T-cell (primary cell): ENCODE results near the gene CEP112. TPM values are rescaled to one million over a fixed set of nuclear protein-coding genes. Genes with fewer than 3 reads are reported as not detected.

ENCODE experiments used
- ATAC-seq, 4 experiments: fragments of 200-7000 bp in 3 of 4; fragments of 150-1000 bp in 1 of 4; cut with Tn5 transposase; replicated peaks in 1 of 4; 1 replicate in 3 of 4; 2 replicates in 1 of 4; pipeline ENCODE4 v1.10.0; 2021; ENCODE audit warnings: moderate library complexity in 3 of 4, mild to moderate bottlenecking in 2 of 4, moderate number of reproducible peaks in 1 of 4
- CTCF ChIA-PET, 2 donors: fragments of 300-600 bp; sonication (Branson Sonifier 250); formaldehyde crosslinking; loops; one replicate each; lab custom pipeline; 2022; ENCODE audit warnings: antibody characterized with exemption in 2 of 2; lab: Charles Lee
- POLR2A ChIA-PET, 2 donors: fragments of 300-600 bp; sonication (Branson Sonifier 250); formaldehyde crosslinking; loops; one replicate each; lab custom pipeline; 2022; ENCODE audit warnings: antibody characterized with exemption in 2 of 2; lab: Charles Lee
- DNase-seq, 35 experiments: peaks; one replicate each; pipeline versions ENCODE4 v3.0.0 to v3.0.0-alpha.2; 2013 to 2023
- H3K27ac ChIP-seq: one replicate; pipeline ENCODE4 v1.5.1; 2013; ENCODE audit warnings: low read length
- H3K27me3 ChIP-seq, 2 experiments: replicated peaks in 1 of 2; 1 replicate in 1 of 2; 2 replicates in 1 of 2; pipeline versions ENCODE4 v1.6.1 to v1.7.0; 2013; ENCODE audit warnings: low read length in 1 of 2, mixed read lengths in 1 of 2; ENCODE audit not compliant: control insufficient read depth in 2 of 2, insufficient read depth in 2 of 2; ENCODE audit errors: extremely low read depth in 1 of 2
- H3K36me3 ChIP-seq, 2 donors: 1 replicate in 1 of 2; 2 replicates in 1 of 2; pipeline versions ENCODE4 v1.6.1 to v1.7.0; 2013; ENCODE audit warnings: low read length in 1 of 2; ENCODE audit not compliant: control insufficient read depth in 2 of 2, insufficient read depth in 1 of 2; ENCODE audit errors: extremely low read depth in 1 of 2
- H3K4me1 ChIP-seq, 2 experiments: 1 replicate in 1 of 2; 2 replicates in 1 of 2; pipeline versions ENCODE4 v1.6.1 to v1.7.0; 2013; ENCODE audit warnings: low read length in 2 of 2, mixed read lengths in 1 of 2; ENCODE audit not compliant: insufficient read depth in 2 of 2, control insufficient read depth in 1 of 2; ENCODE audit errors: extremely low read depth in 1 of 2
- H3K4me3 ChIP-seq, 2 donors: 1 replicate in 1 of 2; 2 replicates in 1 of 2; pipeline versions ENCODE4 v1.5.1 to v1.7.0; 2013; ENCODE audit warnings: mild to moderate bottlenecking in 2 of 2, low read length in 1 of 2, moderate library complexity in 1 of 2; ENCODE audit not compliant: control insufficient read depth in 1 of 2; ENCODE audit errors: extremely low read depth in 1 of 2
- H3K9me3 ChIP-seq: 2 replicates; pipeline ENCODE4 v1.7.0; 2013
- H3K27ac Mint-ChIP-seq, 2 donors: one replicate each; pipeline ENCODE4 v1.8.0; 2020 to 2021; ENCODE audit warnings: mild to moderate bottlenecking in 2 of 2, mixed read lengths in 2 of 2
- H3K27me3 Mint-ChIP-seq, 2 donors: one replicate each; pipeline ENCODE4 v1.8.0; 2021 to 2022; ENCODE audit warnings: mixed read lengths in 2 of 2
- H3K36me3 Mint-ChIP-seq: one replicate; pipeline ENCODE4 v1.8.0; 2021; ENCODE audit warnings: mixed read lengths
- H3K4me1 Mint-ChIP-seq, 3 donors: one replicate each; pipeline ENCODE4 v1.8.0; 2020 to 2022; ENCODE audit warnings: mixed read lengths in 3 of 3, mild to moderate bottlenecking in 1 of 3
- H3K4me3 Mint-ChIP-seq, 3 donors: one replicate each; pipeline ENCODE4 v1.8.0; 2020 to 2022; ENCODE audit warnings: mild to moderate bottlenecking in 3 of 3, mixed read lengths in 3 of 3, moderate library complexity in 3 of 3
- H3K9me3 Mint-ChIP-seq, 3 donors: one replicate each; pipeline ENCODE4 v1.8.0; 2020 to 2022; ENCODE audit warnings: mixed read lengths in 3 of 3
- WGBS: methylation state at CpG from one replicate; pipeline ENCODE4 v1.1.5; 2013; ENCODE audit warnings: missing lambda C conversion rate; ENCODE audit not compliant: insufficient coverage; 5-methylcytosine and 5-hydroxymethylcytosine counted together
- total RNA-seq, 35 experiments: library from RNA in 6 of 35; stranded (reverse) in 6 of 35; fragments of 120-200 nt in 1 of 35; gene quantifications; one replicate each; pipeline versions ENCODE4 v1.2.1 to v1.2.4 and lab custom pipeline; 2013 to 2026

The CEP112 gene
- total RNA-seq, 5 donors from 2014 or later (not counting 1 experiment from before 2014, with no cell fraction given), result 2.4 to 4.9 (median 4.5) TPM

GRCh38 chr17:66149562-66149961 is 42.4 kb downstream of the CEP112 start:
- ChIA-PET CTCF (interaction anchor here in 1 of 2 donors (0.6 kb wide), 1 partner anchor 52 kb away, joined by 4 read pairs; no protein-coding TSS in a partner anchor), POLR2A (interaction anchor here (0.6 to 0.7 kb wide), 3 partner anchors 15 to 155 kb away, joined by 3 to 8 read pairs (median 8); no protein-coding TSS in a partner anchor)
- no peaks in the 10 kb centered on the region for H3K9me3 Mint-ChIP-seq
- H3K9me3 ChIP-seq, result no peaks in the 10 kb centered on the region
- no peaks in the 10 kb centered on the region for H3K4me1 ChIP-seq
- no peak for ATAC-seq
- no peak overlapping the region for H3K27ac ChIP-seq
- no peaks in the 10 kb centered on the region for H3K27me3 ChIP-seq
- peaks cover 4 to 11% (median 7%) of the 10 kb centered on the region in 3 donors for H3K4me1 Mint-ChIP-seq
- no peak for DNase-seq
- H3K4me3 Mint-ChIP-seq, result no peak overlapping the region
- no peaks in the 10 kb centered on the region for H3K36me3 Mint-ChIP-seq
- no peak overlapping the region for H3K27ac Mint-ChIP-seq
- H3K36me3 ChIP-seq, result no peaks in the 10 kb centered on the region
- no peak overlapping the region for H3K4me3 ChIP-seq
- peaks cover 0 to 5% of the 10 kb centered on the region in 2 donors for H3K27me3 Mint-ChIP-seq

- ChIA-PET POLR2A (no interaction called here), CTCF (no interaction called here)
Measured at GRCh38 chr17:66146394-66146793, 45.5 kb downstream of the CEP112 start.

GRCh38 chr17:66143657-66144282 is 48.2 kb downstream of the CEP112 start:
- H3K4me3 ChIP-seq, result no peak overlapping the region
- H3K27ac ChIP-seq, result no peak overlapping the region
- Mint-ChIP-seq H3K27ac (no peak overlapping the region), H3K27me3 (no peaks in the 10 kb centered on the region), H3K4me1 (peaks cover 0 to 3% (median 0%) of the 10 kb centered on the region in 3 donors), H3K4me3 (no peak overlapping the region), H3K36me3 (no peaks in the 10 kb centered on the region), H3K9me3 (no peaks in the 10 kb centered on the region)
- no peaks in the 10 kb centered on the region for H3K36me3 ChIP-seq
- H3K4me1 ChIP-seq, result no peaks in the 10 kb centered on the region
- H3K9me3 ChIP-seq, result no peaks in the 10 kb centered on the region
- ChIA-PET CTCF (no interaction called here), POLR2A (no interaction called here)
- no CpG with 5 or more reads among the region's 2 CpGs for WGBS
- H3K27me3 ChIP-seq, result no peaks in the 10 kb centered on the region
- no peak for DNase-seq
- ATAC-seq, result no peak

More at GRCh38 chr17:66146394-66146793, 45.5 kb downstream of the CEP112 start:
- WGBS, result no CpG with 5 or more reads among the region's 4 CpGs
- no peaks in the 10 kb centered on the region for H3K27me3 Mint-ChIP-seq
- no peaks in the 10 kb centered on the region for H3K36me3 ChIP-seq
- no peaks in the 10 kb centered on the region for H3K36me3 Mint-ChIP-seq
- H3K27ac ChIP-seq, result no peak overlapping the region
- no peak for DNase-seq
- no peaks in the 10 kb centered on the region for H3K9me3 ChIP-seq
- H3K27ac Mint-ChIP-seq, result no peak overlapping the region
- no peak overlapping the region for H3K4me3 Mint-ChIP-seq
- H3K27me3 ChIP-seq, result no peaks in the 10 kb centered on the region
- H3K9me3 Mint-ChIP-seq, result no peaks in the 10 kb centered on the region
- ATAC-seq, result no peak
- H3K4me1 Mint-ChIP-seq, result peaks cover 4 to 9% (median 7%) of the 10 kb centered on the region in 3 donors
- no peaks in the 10 kb centered on the region for H3K4me1 ChIP-seq
- H3K4me3 ChIP-seq, result no peak overlapping the region

- WGBS, result no CpG with 5 or more reads among the region's 7 CpGs
- Histone ChIP-seq H3K27me3 (no peaks in the 10 kb centered on the region), H3K36me3 (no peaks in the 10 kb centered on the region), H3K9me3 (no peaks in the 10 kb centered on the region), H3K27ac (no peak overlapping the region), H3K4me3 (no peak overlapping the region), H3K4me1 (no peaks in the 10 kb centered on the region)
- DNase-seq (no peak), ATAC-seq (no peak)
- no peak overlapping the region for H3K4me3 Mint-ChIP-seq
- POLR2A ChIA-PET, result no interaction called here
- H3K4me1 Mint-ChIP-seq, result peaks cover 0 to 11% (median 0%) of the 10 kb centered on the region in 3 donors
- peaks cover under 1% of the 10 kb centered on the region for H3K36me3 Mint-ChIP-seq
- H3K27ac Mint-ChIP-seq, result no peak overlapping the region
- CTCF ChIA-PET, result interaction anchor here in 1 of 2 donors (0.6 kb wide), 1 partner anchor 1839 kb away, joined by 3 read pairs; no protein-coding TSS in a partner anchor
- no peaks in the 10 kb centered on the region for H3K27me3 Mint-ChIP-seq
- peaks cover under 1 to 6% (median 4%) of the 10 kb centered on the region in 3 donors for H3K9me3 Mint-ChIP-seq
Measured at GRCh38 chr17:66142428-66142827, 49.5 kb downstream of the CEP112 start.

- no peaks in the 10 kb centered on the region for H3K27me3 ChIP-seq
- ATAC-seq (no peak), DNase-seq (no peak)
- H3K27ac ChIP-seq, result no peak overlapping the region
- no peak overlapping the region for H3K4me3 ChIP-seq
- ChIA-PET POLR2A (no interaction called here), CTCF (no interaction called here)
- H3K27me3 Mint-ChIP-seq, result no peaks in the 10 kb centered on the region
- H3K9me3 Mint-ChIP-seq, result peaks cover 8 to 16% (median 9%) of the 10 kb centered on the region in 3 donors
- no peaks in the 10 kb centered on the region for H3K9me3 ChIP-seq
- no peak overlapping the region for H3K27ac Mint-ChIP-seq
- peaks cover 0 to 11% (median 0%) of the 10 kb centered on the region in 3 donors for H3K4me1 Mint-ChIP-seq
- no peaks in the 10 kb centered on the region for H3K36me3 ChIP-seq
- H3K4me1 ChIP-seq, result no peaks in the 10 kb centered on the region
- H3K36me3 Mint-ChIP-seq, result peaks cover 14% of the 10 kb centered on the region
- 83% methylated on average over 1 of the region's 3 CpGs for WGBS
- H3K4me3 Mint-ChIP-seq, result no peak overlapping the region
Measured at GRCh38 chr17:66138120-66138519, 53.8 kb downstream of the CEP112 start.

- no peak for DNase-seq
- no peak overlapping the region for H3K4me3 ChIP-seq
- no peaks in the 10 kb centered on the region for H3K27me3 Mint-ChIP-seq
- no peaks in the 10 kb centered on the region for H3K36me3 ChIP-seq
- H3K27ac Mint-ChIP-seq, result no peak overlapping the region
- H3K9me3 Mint-ChIP-seq, result peaks cover 8 to 16% (median 9%) of the 10 kb centered on the region in 3 donors
- H3K4me1 ChIP-seq, result no peaks in the 10 kb centered on the region
- H3K4me1 Mint-ChIP-seq, result peaks cover 0 to 11% (median 0%) of the 10 kb centered on the region in 3 donors
- ChIA-PET POLR2A (no interaction called here), CTCF (no interaction called here)
- no peak overlapping the region for H3K27ac ChIP-seq
- H3K4me3 Mint-ChIP-seq, result no peak overlapping the region
- peaks cover 14% of the 10 kb centered on the region for H3K36me3 Mint-ChIP-seq
- 100% methylated on average over 1 of the region's 3 CpGs for WGBS
- H3K27me3 ChIP-seq, result no peaks in the 10 kb centered on the region
- no peak for ATAC-seq
- H3K9me3 ChIP-seq, result no peaks in the 10 kb centered on the region
Measured at GRCh38 chr17:66135896-66136295, 56.0 kb downstream of the CEP112 start.
